ENCODE measurements around the gene PLEKHA7. TPM values are rescaled to one million over a fixed set of nuclear protein-coding genes. Genes with fewer than 3 reads are reported as not detected.
"Not testable (repeated sequence)": the region's sequence is repeated elsewhere in the genome, so short reads cannot be mapped to it uniquely, and the experiment has no call there.

Gene PLEKHA7
- total RNA-seq, 1 donor from 2014 or later = 25.3 TPM

DNA sequence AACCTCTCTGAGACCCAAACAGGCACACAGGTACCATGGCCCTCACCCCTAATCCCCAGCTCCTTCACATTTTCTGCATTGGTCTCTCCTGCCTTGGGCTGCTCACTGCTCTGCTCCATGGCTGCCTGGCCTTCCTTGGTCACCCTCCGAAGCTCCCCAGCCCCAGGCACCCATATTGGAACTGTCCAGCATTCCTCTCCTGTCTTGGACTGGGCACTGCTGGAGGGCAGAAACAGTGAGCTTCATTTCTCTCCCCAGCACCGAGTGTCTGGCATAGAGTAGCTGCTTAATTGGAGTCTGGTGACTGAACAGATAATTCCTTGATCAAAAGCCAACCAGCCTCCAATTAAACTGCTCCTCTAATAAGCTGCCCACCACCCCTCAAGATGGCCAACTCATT, 13.2 kb downstream of the PLEKHA7 start:
- H3K36me3 ChIP-seq (ENCODE audit: control insufficient read depth, insufficient read depth, low read length) = no peaks in the 10 kb centered on the region
- TF ChIP-seq, protein P1, sequence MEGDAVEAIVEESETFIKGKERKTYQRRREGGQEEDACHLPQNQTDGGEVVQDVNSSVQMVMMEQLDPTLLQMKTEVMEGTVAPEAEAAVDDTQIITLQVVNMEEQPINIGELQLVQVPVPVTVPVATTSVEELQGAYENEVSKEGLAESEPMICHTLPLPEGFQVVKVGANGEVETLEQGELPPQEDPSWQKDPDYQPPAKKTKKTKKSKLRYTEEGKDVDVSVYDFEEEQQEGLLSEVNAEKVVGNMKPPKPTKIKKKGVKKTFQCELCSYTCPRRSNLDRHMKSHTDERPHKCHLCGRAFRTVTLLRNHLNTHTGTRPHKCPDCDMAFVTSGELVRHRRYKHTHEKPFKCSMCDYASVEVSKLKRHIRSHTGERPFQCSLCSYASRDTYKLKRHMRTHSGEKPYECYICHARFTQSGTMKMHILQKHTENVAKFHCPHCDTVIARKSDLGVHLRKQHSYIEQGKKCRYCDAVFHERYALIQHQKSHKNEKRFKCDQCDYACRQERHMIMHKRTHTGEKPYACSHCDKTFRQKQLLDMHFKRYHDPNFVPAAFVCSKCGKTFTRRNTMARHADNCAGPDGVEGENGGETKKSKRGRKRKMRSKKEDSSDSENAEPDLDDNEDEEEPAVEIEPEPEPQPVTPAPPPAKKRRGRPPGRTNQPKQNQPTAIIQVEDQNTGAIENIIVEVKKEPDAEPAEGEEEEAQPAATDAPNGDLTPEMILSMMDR (IDR thresholded peaks at IDR 0.05; ENCODE audit: insufficient read depth, low read length, poor library complexity, severe bottlenecking) = no peak
- no peaks in the 10 kb centered on the region for H3K27me3 ChIP-seq (ENCODE audit: control insufficient read depth, insufficient read depth, low read length)
- H3K4me3 ChIP-seq (ENCODE audit: low read depth, low read length) = no peak overlapping the region
- no peak for DNase-seq (ENCODE audit: low read depth)

- not testable (repeated sequence) for H3K4me3 ChIP-seq (ENCODE audit: low read depth, low read length); H3K36me3 ChIP-seq (ENCODE audit: control insufficient read depth, insufficient read depth, low read length); DNase-seq (ENCODE audit: low read depth); H3K27me3 ChIP-seq (ENCODE audit: control insufficient read depth, insufficient read depth, low read length)
These were observed 14.0 kb downstream of the PLEKHA7 start for GRCh38 chr11:17000253-17000652.

DNA sequence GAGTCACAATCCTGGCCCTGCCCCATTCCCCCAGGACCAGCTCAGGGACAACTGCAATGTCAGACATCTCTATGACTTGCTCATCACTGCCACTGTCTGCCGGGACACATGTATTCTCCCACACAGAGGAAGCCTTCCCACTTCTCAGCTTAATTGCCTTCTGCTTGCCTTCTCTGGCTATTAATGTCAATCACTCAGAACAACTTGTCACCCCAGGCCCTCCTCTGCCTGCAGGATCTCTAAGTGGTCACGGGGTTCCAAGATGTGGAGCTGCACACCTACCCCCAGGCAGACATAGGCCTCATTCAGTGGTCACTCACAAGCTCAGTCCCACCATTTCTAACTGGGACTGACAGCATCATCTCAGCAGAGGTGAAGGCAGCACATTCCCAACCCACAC, 15.1 kb downstream of the PLEKHA7 start:
- no peaks in the 10 kb centered on the region for H3K36me3 ChIP-seq (ENCODE audit: control insufficient read depth, insufficient read depth, low read length)
- TF ChIP-seq, protein P1 (IDR thresholded peaks at IDR 0.05; ENCODE audit: insufficient read depth, low read length, poor library complexity, severe bottlenecking) = no peak
- H3K4me3 ChIP-seq (ENCODE audit: low read depth, low read length) = no peak overlapping the region
- H3K27me3 ChIP-seq (ENCODE audit: control insufficient read depth, insufficient read depth, low read length) = no peaks in the 10 kb centered on the region
- DNase-seq (ENCODE audit: low read depth) = no peak

DNA sequence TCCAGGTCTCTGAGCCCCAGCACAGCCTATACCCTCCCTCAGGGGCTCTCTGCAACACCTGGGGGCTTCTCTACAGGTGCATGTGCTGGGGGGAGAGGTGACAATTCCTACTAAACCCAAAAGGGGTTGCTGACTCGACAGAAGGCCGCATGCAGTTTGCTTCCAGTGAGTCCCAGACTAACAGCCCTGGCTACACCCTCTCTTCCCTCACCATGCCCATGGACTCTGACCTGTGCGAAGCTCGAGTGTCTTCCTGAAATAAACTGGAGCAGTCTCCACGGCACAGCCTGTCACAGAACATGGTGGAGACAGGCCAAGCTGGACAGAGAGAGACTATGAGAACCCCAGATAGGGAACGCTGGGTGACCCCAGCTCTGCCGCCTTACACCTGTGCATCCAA, 16.6 kb downstream of the PLEKHA7 start:
- Histone ChIP-seq H3K4me3 (ENCODE audit: low read depth, low read length) (no peak overlapping the region), H3K36me3 (ENCODE audit: control insufficient read depth, insufficient read depth, low read length) (no peaks in the 10 kb centered on the region), H3K27me3 (ENCODE audit: control insufficient read depth, insufficient read depth, low read length) (no peaks in the 10 kb centered on the region)
- DNase-seq (ENCODE audit: low read depth) = no peak
- TF ChIP-seq, protein P1 (IDR thresholded peaks at IDR 0.05; ENCODE audit: insufficient read depth, low read length, poor library complexity, severe bottlenecking) = no peak

DNA sequence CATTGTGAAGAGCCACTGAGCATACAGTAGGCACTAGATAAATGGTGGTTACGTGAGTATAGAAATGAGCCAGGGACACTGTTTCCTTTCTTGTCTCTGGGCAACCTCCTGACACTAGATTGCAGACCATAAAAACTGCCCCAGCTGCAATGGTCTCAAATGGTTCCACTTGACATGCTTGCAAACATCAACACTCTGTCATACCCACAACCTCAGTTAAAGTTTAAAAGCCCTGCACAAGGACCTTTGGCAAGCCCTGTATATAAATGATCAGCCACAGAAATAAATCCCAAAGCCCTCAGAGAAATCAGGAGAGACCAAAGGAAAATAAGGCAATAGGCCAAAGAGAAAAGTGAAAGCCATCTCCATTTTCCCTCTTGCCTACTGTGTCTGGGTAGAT, 20.7 kb downstream of the PLEKHA7 start:
- no peaks in the 10 kb centered on the region for H3K27me3 ChIP-seq (ENCODE audit: control insufficient read depth, insufficient read depth, low read length)
- peak; percentile 82 for DNase-seq (ENCODE audit: low read depth)
- no peak overlapping the region for H3K4me3 ChIP-seq (ENCODE audit: low read depth, low read length)
- H3K36me3 ChIP-seq (ENCODE audit: control insufficient read depth, insufficient read depth, low read length) = peaks cover 1% of the 10 kb centered on the region
- TF ChIP-seq, protein P1 (IDR thresholded peaks at IDR 0.05; ENCODE audit: insufficient read depth, low read length, poor library complexity, severe bottlenecking) = no peak

DNA sequence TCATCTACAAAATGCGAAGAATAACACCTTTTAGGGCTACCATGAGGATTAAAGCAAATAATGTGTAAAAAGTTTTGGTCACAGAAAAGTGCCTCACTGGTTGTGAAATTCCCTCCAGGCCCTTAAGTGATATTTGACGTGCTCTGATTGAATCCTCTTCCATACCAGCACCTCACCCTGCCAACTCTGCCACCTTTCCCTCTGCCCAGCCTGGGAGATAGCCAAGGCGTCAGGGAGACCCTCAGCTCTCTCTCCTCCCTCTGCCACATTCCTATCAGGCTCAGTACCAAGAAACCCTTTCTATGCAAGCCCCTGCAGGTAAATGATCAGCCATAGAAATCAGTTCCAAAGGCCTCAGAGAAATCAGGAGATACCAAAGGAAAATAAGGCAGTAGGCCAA, 21.4 kb downstream of the PLEKHA7 start:
- TF ChIP-seq, protein P1 (IDR thresholded peaks at IDR 0.05; ENCODE audit: insufficient read depth, low read length, poor library complexity, severe bottlenecking) = no peak
- no peak for DNase-seq (ENCODE audit: low read depth)
- no peak overlapping the region for H3K4me3 ChIP-seq (ENCODE audit: low read depth, low read length)
- no peaks in the 10 kb centered on the region for H3K27me3 ChIP-seq (ENCODE audit: control insufficient read depth, insufficient read depth, low read length)
- H3K36me3 ChIP-seq (ENCODE audit: control insufficient read depth, insufficient read depth, low read length) = peaks cover 1% of the 10 kb centered on the region
